T1000 (cell line): ENCODE measurements around the gene DLGAP5.

ENCODE experiments used
- DNase-seq: peaks from one replicate; lab custom pipeline; 2025; ENCODE audit warnings: mixed read lengths; lab: John Stamatoyannopoulos, UW

DLGAP5 gene, protein sequence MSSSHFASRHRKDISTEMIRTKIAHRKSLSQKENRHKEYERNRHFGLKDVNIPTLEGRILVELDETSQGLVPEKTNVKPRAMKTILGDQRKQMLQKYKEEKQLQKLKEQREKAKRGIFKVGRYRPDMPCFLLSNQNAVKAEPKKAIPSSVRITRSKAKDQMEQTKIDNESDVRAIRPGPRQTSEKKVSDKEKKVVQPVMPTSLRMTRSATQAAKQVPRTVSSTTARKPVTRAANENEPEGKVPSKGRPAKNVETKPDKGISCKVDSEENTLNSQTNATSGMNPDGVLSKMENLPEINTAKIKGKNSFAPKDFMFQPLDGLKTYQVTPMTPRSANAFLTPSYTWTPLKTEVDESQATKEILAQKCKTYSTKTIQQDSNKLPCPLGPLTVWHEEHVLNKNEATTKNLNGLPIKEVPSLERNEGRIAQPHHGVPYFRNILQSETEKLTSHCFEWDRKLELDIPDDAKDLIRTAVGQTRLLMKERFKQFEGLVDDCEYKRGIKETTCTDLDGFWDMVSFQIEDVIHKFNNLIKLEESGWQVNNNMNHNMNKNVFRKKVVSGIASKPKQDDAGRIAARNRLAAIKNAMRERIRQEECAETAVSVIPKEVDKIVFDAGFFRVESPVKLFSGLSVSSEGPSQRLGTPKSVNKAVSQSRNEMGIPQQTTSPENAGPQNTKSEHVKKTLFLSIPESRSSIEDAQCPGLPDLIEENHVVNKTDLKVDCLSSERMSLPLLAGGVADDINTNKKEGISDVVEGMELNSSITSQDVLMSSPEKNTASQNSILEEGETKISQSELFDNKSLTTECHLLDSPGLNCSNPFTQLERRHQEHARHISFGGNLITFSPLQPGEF

DNA sequence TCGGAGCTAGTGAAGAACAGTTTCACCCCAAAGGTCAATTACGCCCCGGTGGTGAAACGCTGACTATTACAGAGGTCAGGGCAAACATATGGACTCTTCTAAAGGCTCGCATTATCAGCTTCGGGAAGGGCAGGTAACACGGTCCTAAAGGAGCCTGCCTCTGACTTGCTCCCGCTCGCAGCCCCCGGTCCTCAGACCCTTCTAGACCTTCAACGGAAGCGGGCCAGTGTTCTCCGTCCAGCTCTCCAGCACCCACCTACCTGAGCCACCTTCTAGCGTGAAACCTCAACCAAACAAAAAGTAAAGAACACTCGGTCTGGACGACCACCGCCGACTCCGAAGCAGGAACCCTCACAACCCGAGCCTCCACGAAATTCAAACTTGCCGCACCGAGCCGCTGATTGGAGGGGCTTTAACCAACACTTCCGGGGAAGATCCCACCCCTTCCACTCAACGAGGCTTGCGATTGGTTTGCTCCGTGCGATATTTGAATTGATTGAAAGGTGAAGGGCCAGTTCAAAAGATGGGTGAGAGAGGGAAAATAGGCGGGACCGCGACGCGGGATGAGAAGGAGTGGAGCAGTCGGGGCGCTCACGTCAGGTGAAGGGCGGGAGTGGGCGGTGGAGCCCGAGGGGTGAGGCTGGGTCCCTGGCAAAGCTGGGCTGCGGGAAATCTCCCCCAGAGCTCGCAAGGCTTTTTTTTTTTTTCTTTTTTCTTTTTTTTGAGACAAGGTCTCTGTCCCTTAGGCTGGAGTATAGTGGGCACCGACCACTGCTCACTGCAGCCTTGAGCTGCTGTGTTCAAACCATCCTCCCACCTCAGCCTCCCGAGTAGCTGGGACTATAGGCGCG is at the start of gene DLGAP5:
DLGAP5 (minus strand) TSS at position 383 of the 851 bp plus-strand sequence. CDS start 2,406 bp downstream, outside the sequence.
- peak; percentile 90 for DNase-seq

DNA sequence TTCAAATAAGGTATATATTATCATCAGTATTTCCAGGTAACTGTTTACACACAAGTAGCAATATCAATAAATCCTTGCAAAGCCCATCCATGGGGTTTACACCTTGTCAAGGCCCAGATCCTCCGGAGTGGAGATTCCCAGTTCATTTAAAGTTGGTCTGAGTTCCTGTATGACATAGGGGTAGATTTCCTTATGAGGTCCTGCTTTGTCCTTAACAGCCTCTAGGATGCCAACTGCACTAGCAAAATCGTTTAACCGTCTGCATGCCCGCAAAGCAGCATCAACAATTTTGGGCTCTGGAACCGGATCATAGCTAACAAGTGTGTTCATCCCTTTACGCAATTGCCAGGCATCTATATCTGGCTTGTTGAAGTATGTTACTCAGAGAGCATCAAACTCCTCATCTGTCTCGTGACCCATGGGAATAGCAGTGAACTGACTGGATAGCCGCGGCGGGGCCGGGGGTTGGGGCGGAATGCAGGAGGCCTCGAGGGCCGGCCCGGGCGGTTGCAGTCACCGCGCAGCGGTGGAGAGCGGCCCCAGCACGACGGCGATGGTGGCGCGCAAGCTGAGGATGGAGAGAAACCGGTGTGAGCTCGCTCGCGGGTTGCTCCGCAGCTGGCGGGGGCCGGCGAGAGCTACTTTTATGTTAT is 49.3 kb upstream of the DLGAP5 start:
- DNase-seq: no peak

DNA sequence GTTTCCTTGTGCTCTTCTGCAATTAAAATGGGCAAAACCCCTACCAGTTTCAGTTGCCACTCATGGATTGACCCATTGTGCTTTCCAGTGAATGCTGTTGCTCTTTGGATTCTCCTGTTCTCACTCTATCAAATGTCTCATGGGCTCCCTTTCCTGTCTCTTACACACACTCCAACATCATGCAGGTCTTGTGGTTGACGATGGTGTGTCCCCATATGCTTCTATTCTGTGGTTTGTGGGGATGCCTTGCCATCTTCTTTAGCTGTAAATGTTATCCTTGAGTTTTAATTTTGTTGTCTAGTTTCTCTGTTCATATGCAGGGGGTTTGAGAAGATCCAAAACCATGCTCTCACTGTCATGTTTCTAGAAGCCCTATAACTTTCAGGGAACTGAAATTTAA is 47.9 kb upstream of the DLGAP5 start:
- DNase-seq: no peak

DNA sequence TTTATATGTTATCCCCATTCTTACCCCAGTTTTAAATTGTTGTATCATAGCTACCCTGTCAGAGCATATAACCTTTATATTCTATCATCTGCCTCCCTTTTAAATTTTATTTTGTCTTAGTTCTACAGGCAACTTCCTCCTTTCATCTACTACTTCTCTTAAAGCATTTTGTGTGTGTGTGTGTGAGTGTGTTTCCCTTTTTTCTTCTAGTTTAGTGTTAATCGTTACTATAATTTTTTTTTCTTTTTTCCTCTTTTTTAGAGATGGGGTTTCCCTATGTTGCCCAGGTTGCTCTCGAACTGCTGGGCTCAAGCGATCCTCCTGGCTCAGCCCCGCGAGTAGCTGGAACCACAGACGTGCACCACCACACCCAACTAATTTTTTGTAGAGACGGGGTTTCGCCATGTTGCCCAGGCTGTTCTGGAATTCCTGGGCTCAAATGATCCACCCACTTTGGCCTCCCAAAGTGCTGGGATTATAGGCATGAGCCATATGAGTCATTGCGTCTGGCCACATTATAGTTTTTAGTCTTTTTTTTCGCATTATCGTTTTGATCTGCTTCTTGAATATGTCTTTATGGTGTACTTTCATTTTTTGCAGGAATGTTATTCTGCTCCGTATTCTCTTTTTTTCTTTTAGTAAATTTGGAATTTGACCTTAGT is 46.8 kb upstream of the DLGAP5 start:
- DNase-seq: no peak

DNA sequence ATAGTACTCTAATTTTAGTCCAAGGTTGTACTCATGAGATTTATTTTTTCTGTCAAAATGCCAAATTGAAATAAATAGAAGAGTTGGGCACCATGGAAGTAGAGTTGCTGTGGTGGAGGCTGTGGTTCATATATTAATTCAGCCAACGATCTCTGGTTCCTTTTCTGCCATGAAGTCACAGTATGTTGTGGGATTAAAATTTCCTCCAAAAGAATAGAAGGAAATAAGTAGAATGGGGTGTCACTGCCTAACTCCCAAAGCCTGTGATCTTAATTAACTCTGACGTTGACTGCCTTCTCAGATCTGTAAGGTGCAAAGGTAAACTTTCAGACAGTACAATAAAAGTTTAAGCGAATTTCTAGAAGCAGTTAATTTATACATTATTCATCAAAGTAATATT is 42.2 kb upstream of the DLGAP5 start:
- DNase-seq: no peak

GRCh38 chr14:55228261-55228660 is 36.9 kb upstream of the DLGAP5 start:
- DNase-seq: no peak

- DNase-seq: no peak
These were observed 32.0 kb upstream of the DLGAP5 start for GRCh38 chr14:55223364-55223763.

- no peak for DNase-seq
These were observed 30.6 kb upstream of the DLGAP5 start for GRCh38 chr14:55221968-55222367.

GRCh38 chr14:55221186-55221585 is 29.8 kb upstream of the DLGAP5 start:
- no peak for DNase-seq

DNA sequence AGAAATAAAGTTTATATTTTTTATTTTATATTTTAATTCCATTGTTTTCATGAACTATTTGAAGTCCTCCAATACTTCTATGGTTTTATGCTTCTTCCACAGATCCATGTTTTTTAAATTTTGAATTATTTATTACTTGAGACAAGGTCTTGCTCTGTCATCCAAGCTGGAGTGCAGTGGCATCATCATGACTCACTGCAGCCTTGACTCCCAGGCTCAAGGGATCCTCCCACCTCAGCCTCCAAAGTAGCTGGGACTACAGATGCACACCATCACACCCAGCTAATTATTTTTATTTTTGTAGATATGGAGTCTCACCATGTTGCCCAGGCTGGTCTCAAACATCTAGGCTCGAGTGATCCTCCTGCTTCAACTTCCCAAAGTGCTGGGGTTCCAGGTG is 28.8 kb upstream of the DLGAP5 start:
- DNase-seq: no peak

- DNase-seq: no peak
These were observed 21.2 kb upstream of the DLGAP5 start for GRCh38 chr14:55212634-55213033.

DNA sequence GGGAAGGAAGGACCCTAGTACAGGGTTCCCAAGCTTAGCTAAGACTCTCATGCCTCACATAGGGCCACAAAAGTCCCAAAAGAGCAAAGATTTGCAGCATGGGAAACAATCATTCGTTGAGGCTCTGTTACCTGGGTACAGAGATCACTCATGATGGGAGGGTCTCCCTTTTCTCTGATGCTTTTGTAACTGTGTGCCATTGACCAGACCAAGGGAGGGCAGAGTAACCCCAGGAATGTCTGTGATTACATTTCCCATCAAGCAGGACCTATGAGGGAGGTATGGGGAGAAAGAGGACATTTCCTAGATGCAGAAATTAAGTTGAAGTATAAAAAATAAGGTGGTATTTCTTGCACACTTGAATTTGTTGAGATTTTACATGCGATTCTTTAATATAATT is 16.4 kb upstream of the DLGAP5 start:
- no peak for DNase-seq

- no peak for DNase-seq
These were observed 14.8 kb upstream of the DLGAP5 start for GRCh38 chr14:55206175-55206693.

DNA sequence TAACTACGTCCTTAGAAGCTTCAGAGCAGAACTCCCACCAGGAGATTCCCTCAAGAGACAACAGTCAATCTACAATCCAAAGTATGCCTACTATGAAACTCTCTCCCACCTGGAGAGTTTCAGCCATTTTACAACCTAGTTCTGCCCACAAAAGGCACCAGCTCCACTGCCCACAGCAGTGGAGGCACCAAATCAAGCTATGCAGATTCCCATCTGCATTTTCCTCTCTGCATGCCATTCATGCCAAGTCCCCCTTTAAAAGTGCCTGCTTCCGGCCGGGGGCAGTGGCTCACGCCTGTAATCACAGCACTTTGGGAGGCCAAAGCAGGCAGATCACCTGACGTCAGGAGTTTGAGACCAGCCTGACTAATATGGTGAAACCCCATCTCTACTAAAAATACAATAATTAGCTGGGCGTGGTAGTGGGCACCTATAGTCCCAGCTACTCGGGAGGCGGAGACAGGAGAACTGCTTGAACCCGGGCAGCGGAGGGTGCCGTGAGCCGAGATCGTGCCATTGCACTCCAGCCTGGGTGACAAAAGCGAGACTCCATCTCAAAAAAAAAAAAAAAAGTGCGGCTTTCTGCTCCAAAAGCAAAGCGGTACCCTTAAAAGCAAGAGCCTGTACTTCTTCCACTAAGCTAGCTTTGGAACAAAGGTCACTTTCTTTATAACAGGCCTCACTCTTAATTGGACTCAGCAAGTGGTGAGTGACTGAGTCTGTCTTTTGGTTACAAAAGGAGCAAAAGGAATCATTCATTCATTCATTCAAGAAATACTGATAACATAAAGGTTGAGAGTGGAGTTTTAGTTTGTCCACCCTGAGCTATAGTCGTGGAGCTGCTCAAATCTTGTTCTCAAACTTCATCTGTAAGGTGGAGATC is 10.1 kb upstream of the DLGAP5 start:
- DNase-seq: no peak

DNA sequence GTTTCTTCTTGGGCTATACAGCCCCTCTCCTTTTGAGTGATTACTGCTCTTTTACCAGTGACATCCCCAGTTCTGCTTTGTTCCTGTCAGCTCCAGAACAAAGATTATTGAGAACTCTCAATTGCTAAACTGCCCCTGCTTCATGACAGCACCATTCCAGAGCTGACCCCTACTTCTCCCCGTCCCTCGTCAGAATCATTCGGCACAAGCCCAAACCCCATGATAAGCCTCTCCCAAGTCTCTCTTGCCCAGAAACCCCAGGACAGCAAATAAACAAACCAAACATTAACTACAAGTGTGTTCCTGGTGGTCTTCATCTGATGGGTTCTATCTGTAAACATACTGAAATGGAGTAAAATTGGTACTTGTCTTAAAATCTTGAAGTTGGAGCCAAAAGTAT is 9.3 kb upstream of the DLGAP5 start:
- no peak for DNase-seq

- no peak for DNase-seq
These were observed 7.4 kb upstream of the DLGAP5 start for GRCh38 chr14:55198749-55199148.

DNA sequence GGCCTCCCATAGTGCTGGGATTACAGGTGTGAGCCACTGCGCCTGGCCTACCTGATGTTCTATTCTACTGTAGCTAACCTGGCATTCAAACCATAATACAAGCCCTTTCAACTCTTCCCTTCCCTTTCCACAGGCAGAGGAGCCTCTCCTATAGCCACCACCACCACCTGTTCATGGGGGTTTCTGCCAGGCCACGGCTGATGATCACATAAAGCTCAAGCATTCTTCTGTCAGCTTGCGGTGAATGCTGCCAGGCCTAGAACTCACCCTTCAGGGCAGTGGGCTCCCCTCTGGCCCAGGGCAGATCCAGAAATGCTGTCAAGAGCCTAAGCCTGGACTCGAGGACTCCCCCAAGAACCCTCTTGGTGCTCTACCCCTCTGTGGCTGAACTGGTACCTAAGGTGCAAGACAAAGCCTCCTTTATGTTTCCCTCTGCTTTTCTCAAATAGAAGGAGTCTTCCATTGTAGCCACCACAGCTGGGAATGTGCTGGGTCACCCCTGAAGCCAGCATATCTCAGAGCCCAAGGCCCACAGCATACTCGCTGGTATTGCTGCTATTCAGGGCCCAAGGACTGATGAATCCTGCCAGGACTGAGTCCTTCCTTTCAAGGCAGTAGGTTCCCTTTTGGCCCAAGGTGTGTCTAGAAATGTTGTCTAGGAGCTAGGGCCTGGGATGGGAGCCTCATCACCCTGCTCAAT is 3.4 kb upstream of the DLGAP5 start:
- no peak for DNase-seq

DNA sequence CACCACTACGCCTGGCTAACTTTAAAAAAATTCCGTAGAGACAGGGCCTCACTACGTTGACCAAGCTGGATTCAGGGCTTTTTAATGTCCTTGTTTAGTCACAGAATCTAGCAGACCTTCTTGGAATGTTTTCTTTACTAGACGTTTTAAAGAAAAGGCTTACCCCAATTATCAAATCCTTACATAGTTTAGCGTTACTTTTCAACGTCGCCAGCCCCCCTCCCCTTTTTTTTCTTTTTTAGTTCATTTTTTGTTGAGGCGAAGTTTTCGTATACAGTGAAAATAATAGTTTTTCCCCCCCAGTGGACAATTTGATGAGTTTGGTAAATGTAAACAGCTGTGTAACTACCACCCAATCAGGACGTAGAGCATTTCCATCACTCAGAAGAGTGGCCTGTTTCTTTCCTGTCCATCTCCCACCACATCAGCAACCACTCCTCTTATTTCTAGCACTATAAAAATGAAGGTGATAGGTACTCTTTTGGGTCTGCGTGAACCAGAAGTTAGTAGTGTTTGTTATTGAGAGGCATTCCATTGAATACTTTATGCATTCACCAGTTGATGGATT is 753 bp upstream of the DLGAP5 start:
- no peak for DNase-seq

DNA sequence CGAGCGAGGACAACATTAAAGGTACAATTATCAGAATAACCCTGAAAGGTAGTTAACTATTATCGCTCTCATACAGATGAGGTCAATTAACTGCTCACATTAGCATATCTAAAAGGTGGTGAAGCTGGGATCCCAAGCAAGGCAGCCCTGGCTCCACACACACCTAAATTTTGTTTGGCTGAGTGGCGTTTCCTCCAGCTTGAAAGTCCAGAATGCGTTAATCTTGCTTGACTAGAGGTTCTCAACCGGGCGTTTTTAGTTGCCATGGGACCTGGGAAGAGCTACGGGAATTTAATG is 531 bp downstream of the DLGAP5 start:
- DNase-seq: no peak
